A204.1 (cell line): ENCODE data around the gene SERPINF2.
"Not testable (repeated sequence)": the region's sequence is repeated elsewhere in the genome, so short reads cannot be mapped to it uniquely, and the experiment has no call there.

ENCODE experiments used
- FAIRE-seq: peaks from 2 replicates; lab custom pipeline; 2012; peaks lifted over from hg19 to GRCh38; lab: Jason Lieb, UNC

Gene SERPINF2

GRCh38 chr17:1735418-1735817, 7.3 kb upstream of the SERPINF2 start:
- no peak for FAIRE-seq

GRCh38 chr17:1735834-1736347, 6.8 kb upstream of the SERPINF2 start:
- FAIRE-seq, result no peak

- no peak for FAIRE-seq
These were observed 6.1 kb upstream of the SERPINF2 start for GRCh38 chr17:1736348-1737281.

DNA sequence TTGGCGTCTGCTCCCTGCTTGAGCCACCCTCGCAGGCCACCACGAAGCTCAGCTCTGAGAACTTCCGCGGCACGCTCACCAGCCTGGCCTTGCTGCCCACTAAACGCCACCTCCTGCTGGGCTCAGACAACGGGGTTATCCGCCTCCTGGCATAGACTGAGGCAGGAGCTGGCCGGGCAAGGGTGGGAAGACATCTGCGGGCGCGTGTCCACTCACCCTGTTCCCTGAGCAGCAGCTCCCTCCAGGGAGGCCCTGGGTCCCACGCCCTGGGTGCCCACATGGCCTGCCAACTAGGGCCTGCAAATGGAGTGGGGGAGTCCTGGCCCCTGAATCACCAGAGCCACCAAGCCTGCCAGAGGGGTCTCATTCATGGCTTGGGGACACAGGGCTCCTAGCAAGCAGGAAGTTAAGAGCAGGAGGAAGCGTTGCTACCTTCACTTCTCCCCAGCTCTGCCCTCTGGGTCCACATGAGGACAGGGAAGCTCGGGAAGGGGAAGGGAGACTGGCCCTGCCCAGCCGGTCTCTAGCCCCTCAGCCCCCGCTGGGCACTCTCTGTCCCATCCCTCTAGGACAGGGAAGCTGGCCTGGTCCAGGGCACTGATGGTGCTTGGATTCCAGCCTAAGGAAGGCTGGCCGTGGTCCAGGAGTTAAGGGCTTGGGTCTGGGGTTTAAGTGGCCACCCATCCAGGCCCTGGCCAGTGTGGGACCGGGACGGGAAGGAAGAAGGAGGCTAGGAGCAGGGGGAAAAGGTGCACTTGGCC, 5.0 kb upstream of the SERPINF2 start:
- no peak for FAIRE-seq

- not testable (repeated sequence) for FAIRE-seq
These were observed 772 bp upstream of the SERPINF2 start for GRCh38 chr17:1741899-1742298.

- no peak for FAIRE-seq
These were observed 393 bp downstream of the SERPINF2 start for GRCh38 chr17:1743088-1743439.

DNA sequence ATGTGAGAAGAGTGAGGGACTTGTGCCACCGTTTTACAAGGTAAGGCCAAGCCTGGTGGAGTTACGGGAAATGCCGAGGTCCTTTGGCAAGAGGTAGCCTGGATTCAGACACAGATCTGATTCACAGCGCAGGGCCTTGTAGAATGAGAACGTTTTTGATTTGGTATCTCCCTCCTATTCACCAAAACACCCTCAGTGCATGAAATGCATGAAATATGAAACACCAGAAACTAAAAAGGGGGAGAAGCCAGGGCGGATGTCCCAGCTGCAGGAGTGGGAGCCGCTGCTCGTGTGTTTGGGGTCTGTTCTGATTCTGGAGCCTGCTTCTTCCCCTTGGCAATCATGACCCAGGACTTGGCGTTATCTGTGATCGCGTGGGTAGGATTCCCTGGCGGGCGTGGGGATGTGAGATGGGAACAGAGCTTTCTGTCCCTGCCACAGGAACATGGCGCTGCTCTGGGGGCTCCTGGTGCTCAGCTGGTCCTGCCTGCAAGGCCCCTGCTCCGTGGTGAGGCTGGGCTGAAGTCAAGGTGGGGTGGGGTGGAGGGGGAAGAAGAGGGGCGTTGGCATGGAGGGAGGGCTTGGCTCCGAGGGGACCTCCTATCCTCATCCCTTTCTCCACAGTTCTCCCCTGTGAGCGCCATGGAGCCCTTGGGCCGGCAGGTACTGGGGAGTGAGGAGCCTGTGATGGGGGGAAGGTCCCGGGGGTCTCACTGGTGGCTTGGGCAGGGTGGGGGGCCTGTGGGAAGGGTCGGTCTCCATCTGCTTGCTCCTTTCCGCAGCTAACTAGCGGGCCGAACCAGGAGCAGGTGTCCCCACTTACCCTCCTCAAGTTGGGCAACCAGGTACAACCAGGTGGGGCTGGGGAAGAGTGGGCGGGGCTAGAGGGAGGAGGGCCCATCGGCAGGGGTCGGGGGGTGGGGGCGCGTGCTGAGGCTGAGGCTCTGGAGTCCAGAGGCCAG, 2.2 kb downstream of the SERPINF2 start:
- FAIRE-seq, result no peak

DNA sequence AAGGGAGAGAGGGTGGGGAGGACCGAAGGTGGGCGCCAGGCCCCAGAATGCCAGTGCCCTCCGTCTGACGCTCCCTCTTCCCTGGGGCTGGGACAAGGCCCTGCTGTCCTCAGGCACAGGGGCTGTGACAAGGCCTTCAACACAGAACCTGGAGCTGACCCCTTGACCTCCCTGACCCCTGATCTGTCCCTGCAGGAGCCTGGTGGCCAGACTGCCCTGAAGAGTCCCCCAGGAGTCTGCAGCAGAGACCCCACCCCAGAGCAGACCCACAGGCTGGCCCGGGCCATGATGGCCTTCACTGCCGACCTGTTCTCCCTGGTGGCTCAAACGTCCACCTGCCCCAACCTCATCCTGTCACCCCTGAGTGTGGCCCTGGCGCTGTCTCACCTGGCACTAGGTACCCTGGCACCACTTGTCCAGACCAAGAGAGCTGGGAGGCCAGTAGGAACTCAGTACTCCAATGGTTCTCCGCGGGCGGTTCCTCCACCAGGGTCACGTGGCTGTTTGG, 2.9 kb downstream of the SERPINF2 start:
- no peak for FAIRE-seq

DNA sequence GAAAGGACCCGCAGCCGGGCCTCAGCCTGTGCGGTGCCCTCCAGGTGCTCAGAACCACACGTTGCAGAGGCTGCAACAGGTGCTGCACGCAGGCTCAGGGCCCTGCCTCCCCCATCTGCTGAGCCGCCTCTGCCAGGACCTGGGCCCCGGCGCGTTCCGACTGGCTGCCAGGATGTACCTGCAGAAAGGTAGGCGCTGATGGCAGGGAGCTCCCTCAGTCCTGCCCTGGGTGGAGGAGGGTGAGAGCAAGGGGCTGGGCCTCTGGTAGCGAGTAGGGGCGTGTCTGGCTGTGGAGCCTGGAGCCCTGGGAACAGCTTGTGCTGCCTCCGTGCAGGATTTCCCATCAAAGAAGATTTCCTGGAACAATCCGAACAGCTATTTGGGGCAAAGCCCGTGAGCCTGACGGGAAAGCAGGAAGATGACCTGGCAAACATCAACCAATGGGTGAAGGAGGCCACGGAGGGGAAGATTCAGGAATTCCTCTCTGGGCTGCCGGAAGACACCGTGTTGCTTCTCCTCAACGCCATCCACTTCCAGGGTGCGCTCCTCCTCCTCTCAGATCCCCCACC, 4.4 kb downstream of the SERPINF2 start:
- no peak for FAIRE-seq

- no peak for FAIRE-seq
These were observed 8.0 kb downstream of the SERPINF2 start for GRCh38 chr17:1750628-1751027.

GRCh38 chr17:1752425-1753262, 10.0 kb downstream of the SERPINF2 start:
- no peak for FAIRE-seq

GRCh38 chr17:1753767-1754429, 11.2 kb downstream of the SERPINF2 start:
- FAIRE-seq, result no peak

GRCh38 chr17:1754430-1755112, 11.9 kb downstream of the SERPINF2 start:
- FAIRE-seq, result no peak

GRCh38 chr17:1755252-1755826, 12.7 kb downstream of the SERPINF2 start:
- FAIRE-seq, result no peak

- no peak for FAIRE-seq
These were observed 13.2 kb downstream of the SERPINF2 start for GRCh38 chr17:1755827-1756262.

GRCh38 chr17:1758807-1759206, 16.1 kb downstream of the SERPINF2 start:
- FAIRE-seq, result no peak

- FAIRE-seq, result no peak
These were observed 16.9 kb downstream of the SERPINF2 start for GRCh38 chr17:1759529-1759928.

- no peak for FAIRE-seq
These were observed 19.7 kb downstream of the SERPINF2 start for GRCh38 chr17:1762233-1762900.
